ENCODE results near the gene TYW5.

Gene TYW5

GRCh38 chr2:199999166-199999565, 43.9 kb upstream of the TYW5 start:
- H3K9me2 ChIP-seq (replicated peaks; ENCODE audit: control insufficient read depth, low read length) = no peaks in the 10 kb centered on the region
- H3K27me3 ChIP-seq (ENCODE audit: control insufficient read depth, low read length) = peaks cover 2% of the 10 kb centered on the region; the same call in 1 of the 2 replicates
- H3K9me3 ChIP-seq (ENCODE audit: control insufficient read depth, insufficient read depth, low read length) = no peaks in the 10 kb centered on the region
- no peak overlapping the region for H3K4me3 ChIP-seq (ENCODE audit: low read length)
- TF ChIP-seq EZH2phosphoT487 (IDR thresholded peaks at IDR 0.05; ENCODE audit: borderline replicate concordance, low read length) (no peak), CTCF (IDR thresholded peaks at IDR 0.05; ENCODE audit: low read depth, low read length, poor library complexity, severe bottlenecking) (no peak)
- H3K4me1 ChIP-seq (ENCODE audit: control insufficient read depth, low read length) = no peaks in the 10 kb centered on the region
- no peaks in the 10 kb centered on the region for H4K20me1 ChIP-seq (ENCODE audit: control insufficient read depth, insufficient read depth, low read depth, low read length)
- H3F3A ChIP-seq (ENCODE audit: control insufficient read depth, insufficient read depth) = no peaks in the 10 kb centered on the region
- no peak overlapping the region for H3K27ac ChIP-seq (ENCODE audit: low read depth, low read length)
- H3K4me2 ChIP-seq (ENCODE audit: low read length) = no peak overlapping the region
- H3K36me3 ChIP-seq (ENCODE audit: control insufficient read depth, low read length) = no peaks in the 10 kb centered on the region
- H3K79me2 ChIP-seq (ENCODE audit: control insufficient read depth, low read length) = no peaks in the 10 kb centered on the region

GRCh38 chr2:199997296-199997695, 42.0 kb upstream of the TYW5 start:
- H3K4me3 ChIP-seq (ENCODE audit: low read length) = no peak overlapping the region
- no peaks in the 10 kb centered on the region for H3K36me3 ChIP-seq (ENCODE audit: control insufficient read depth, low read length)
- no peak overlapping the region for H3K4me2 ChIP-seq (ENCODE audit: low read length)
- no peaks in the 10 kb centered on the region for H4K20me1 ChIP-seq (ENCODE audit: control insufficient read depth, insufficient read depth, low read depth, low read length)
- no peaks in the 10 kb centered on the region for H3K4me1 ChIP-seq (ENCODE audit: control insufficient read depth, low read length)
- no peaks in the 10 kb centered on the region for H3K9me2 ChIP-seq (replicated peaks; ENCODE audit: control insufficient read depth, low read length)
- no peak overlapping the region for H3K27ac ChIP-seq (ENCODE audit: low read depth, low read length)
- H3K9me3 ChIP-seq (ENCODE audit: control insufficient read depth, insufficient read depth, low read length) = no peaks in the 10 kb centered on the region
- H3K79me2 ChIP-seq (ENCODE audit: control insufficient read depth, low read length) = no peaks in the 10 kb centered on the region
- TF ChIP-seq CTCF (IDR thresholded peaks at IDR 0.05; ENCODE audit: low read depth, low read length, poor library complexity, severe bottlenecking) = no peak
- no peak for TF ChIP-seq EZH2phosphoT487 (IDR thresholded peaks at IDR 0.05; ENCODE audit: borderline replicate concordance, low read length)
- H3K27me3 ChIP-seq (ENCODE audit: control insufficient read depth, low read length) = peaks cover 5% of the 10 kb centered on the region; the same call in 1 of the 2 replicates
- H3F3A ChIP-seq (ENCODE audit: control insufficient read depth, insufficient read depth) = no peaks in the 10 kb centered on the region

- Histone ChIP-seq H3K27ac (ENCODE audit: low read depth, low read length) (no peak overlapping the region), H3K27me3 (ENCODE audit: control insufficient read depth, low read length) (0 out of 2 replicates have a peak, but pooled peaks cover 2% of the 10 kb centered on the region), H3K4me3 (ENCODE audit: low read length) (no peak overlapping the region), H4K20me1 (ENCODE audit: control insufficient read depth, insufficient read depth, low read depth, low read length) (no peaks in the 10 kb centered on the region), H3K9me3 (ENCODE audit: control insufficient read depth, insufficient read depth, low read length) (no peaks in the 10 kb centered on the region), H3K4me2 (ENCODE audit: low read length) (no peak overlapping the region), H3K9me2 (replicated peaks; ENCODE audit: control insufficient read depth, low read length) (no peaks in the 10 kb centered on the region), H3K36me3 (ENCODE audit: control insufficient read depth, low read length) (no peaks in the 10 kb centered on the region), H3K4me1 (ENCODE audit: control insufficient read depth, low read length) (no peaks in the 10 kb centered on the region), H3F3A (ENCODE audit: control insufficient read depth, insufficient read depth) (no peaks in the 10 kb centered on the region), H3K79me2 (ENCODE audit: control insufficient read depth, low read length) (no peaks in the 10 kb centered on the region)
- TF ChIP-seq CTCF (IDR thresholded peaks at IDR 0.05; ENCODE audit: low read depth, low read length, poor library complexity, severe bottlenecking) (no peak), EZH2phosphoT487 (IDR thresholded peaks at IDR 0.05; ENCODE audit: borderline replicate concordance, low read length) (no peak)
These were observed 39.6 kb upstream of the TYW5 start for GRCh38 chr2:199994896-199995295.
